MCF 10A (cell line): ENCODE measurements around the gene PDLIM4. TPM values are rescaled to one million over a fixed set of nuclear protein-coding genes. Genes with fewer than 3 reads are reported as not detected.

ENCODE experiments used
- BruUV-seq: library from RNA; stranded (reverse); fragments of 400-500 nt; replicated peaks from 2 replicates; lab custom pipeline; 2021; lab: Mats Ljungman, UMichigan
- CTCF ChIA-PET: fragments of 300-600 bp; sonication (Branson Sonifier 250); formaldehyde crosslinking; extraction: SDS; loops from one replicate; lab custom pipeline; 2021; ENCODE audit warnings: antibody characterized with exemption, inconsistent platforms; lab: Yijun Ruan, JAX
- POLR2A ChIA-PET: fragments of 300-600, 350-650 bp; sonication (Branson Sonifier 250); formaldehyde crosslinking; extraction: SDS; loops from one replicate; lab custom pipeline; 2020; ENCODE audit warnings: antibody characterized with exemption, inconsistent platforms; lab: Yijun Ruan, JAX
- DNase-seq: peaks from one replicate; pipeline ENCODE4 v3.0.0-alpha.2; 2018; ENCODE audit not compliant: unreplicated experiment
- H3K27ac Mint-ChIP-seq: one replicate; pipeline ENCODE4 v1.8.0; 2022; ENCODE audit warnings: mild to moderate bottlenecking, low read depth, mixed read lengths; ENCODE audit not compliant: unreplicated experiment
- H3K27me3 Mint-ChIP-seq: one replicate; pipeline ENCODE4 v1.8.0; 2022; ENCODE audit warnings: mixed read lengths; ENCODE audit not compliant: insufficient read depth, unreplicated experiment
- H3K36me3 Mint-ChIP-seq: one replicate; pipeline ENCODE4 v1.8.0; 2022; ENCODE audit warnings: mild to moderate bottlenecking, moderate library complexity, mixed read lengths; ENCODE audit not compliant: insufficient read depth, unreplicated experiment
- H3K4me1 Mint-ChIP-seq: one replicate; pipeline ENCODE4 v1.8.0; 2022; ENCODE audit warnings: mixed read lengths; ENCODE audit not compliant: insufficient read depth, unreplicated experiment
- H3K4me3 Mint-ChIP-seq: one replicate; pipeline ENCODE4 v1.8.0; 2022; ENCODE audit warnings: mild to moderate bottlenecking, moderate library complexity, mixed read lengths; ENCODE audit not compliant: unreplicated experiment
- H3K9me3 Mint-ChIP-seq: one replicate; pipeline ENCODE4 v1.8.0; 2022; ENCODE audit warnings: mixed read lengths; ENCODE audit not compliant: unreplicated experiment
- CTCF ChIP-seq: fragments of 200-600 bp; IDR thresholded peaks from one replicate; pipeline ENCODE4 v1.8.0; 2022; ENCODE audit warnings: antibody characterized with exemption, mild to moderate bottlenecking; ENCODE audit not compliant: unreplicated experiment
- intact Hi-C: fragments of 100-400 bp; cut with micrococcal nuclease; formaldehyde crosslinking; loops from 2 replicates; pipeline ENCODE4 v1.14.1; 2022
- total RNA-seq: library from RNA; stranded (reverse); gene quantifications from 2 replicates; pipeline ENCODE4 v1.2.3, GENCODE V29; 2022

PDLIM4 gene
- total RNA-seq, 1 experiment from 2014 or later = 101 TPM

- ChIA-PET POLR2A (interaction anchor here (0.7 to 5.3 kb wide), 14 partner anchors 10 to 279 kb away, joined by 3 to 97 read pairs (median 6); partner anchors contain the start of genes SLC22A4 and SLC22A5), CTCF (interaction anchor here (0.8 to 10.4 kb wide), 10 partner anchors 11 to 272 kb away, joined by 3 to 130 read pairs (median 5); no protein-coding TSS in a partner anchor)
- Mint-ChIP-seq H3K27ac (no peak overlapping the region), H3K9me3 (no peaks in the 10 kb centered on the region), H3K4me3 (peak overlapping the region; percentile 74), H3K4me1 (peaks cover 31% of the 10 kb centered on the region), H3K36me3 (no peaks in the 10 kb centered on the region), H3K27me3 (no peaks in the 10 kb centered on the region)
- no TSS peak for BruUV-seq
- intact Hi-C loops = loop anchor here (5.0 kb wide), 2 partner anchors 139 to 159 kb away; partner anchors contain the start of gene SLC22A5
- TF ChIP-seq CTCF = no peak
- DNase-seq = no peak
Observed at GRCh38 chr5:132228241-132229035, 29.1 kb upstream of the PDLIM4 start.

- Mint-ChIP-seq H3K4me3 (peak overlapping the region; percentile 45), H3K9me3 (no peaks in the 10 kb centered on the region), H3K27ac (no peak overlapping the region), H3K27me3 (no peaks in the 10 kb centered on the region), H3K36me3 (no peaks in the 10 kb centered on the region), H3K4me1 (peaks cover 23% of the 10 kb centered on the region)
- BruUV-seq = no TSS peak
- no peak for DNase-seq
- intact Hi-C loops = loop anchor here (5.0 kb wide), 2 partner anchors 138 to 158 kb away; partner anchors contain the start of gene SLC22A5
- CTCF ChIA-PET = interaction anchor here (0.5 to 10.4 kb wide), 7 partner anchors 10 to 841 kb away, joined by 3 to 130 read pairs (median 3); no protein-coding TSS in a partner anchor
- POLR2A ChIA-PET = interaction anchor here (0.5 kb wide), 1 partner anchor 268 kb away, joined by 3 read pairs; no protein-coding TSS in a partner anchor
- TF ChIP-seq CTCF = no peak
Observed at GRCh38 chr5:132229236-132229635, 28.3 kb upstream of the PDLIM4 start.

- ChIA-PET CTCF (interaction anchor here (0.6 to 10.4 kb wide), 2 partner anchors 8 to 42 kb away, joined by 3 to 130 read pairs; no protein-coding TSS in a partner anchor), POLR2A (no interaction called here)
- DNase-seq = no peak
- Mint-ChIP-seq H3K27me3 (no peaks in the 10 kb centered on the region), H3K9me3 (no peaks in the 10 kb centered on the region), H3K4me3 (no peak overlapping the region), H3K4me1 (peaks cover 7% of the 10 kb centered on the region), H3K36me3 (no peaks in the 10 kb centered on the region), H3K27ac (no peak overlapping the region)
- BruUV-seq = no TSS peak
- intact Hi-C loops = no loop called here
- no peak for TF ChIP-seq CTCF
Observed at GRCh38 chr5:132230871-132231270, 26.6 kb upstream of the PDLIM4 start.

- no peak for TF ChIP-seq CTCF
- ChIA-PET POLR2A (no interaction called here), CTCF (interaction anchor here (1.0 kb wide), 1 partner anchor 52 kb away, joined by 9 read pairs; no protein-coding TSS in a partner anchor)
- Mint-ChIP-seq H3K27me3 (no peaks in the 10 kb centered on the region), H3K36me3 (no peaks in the 10 kb centered on the region), H3K4me3 (no peak overlapping the region), H3K9me3 (no peaks in the 10 kb centered on the region), H3K27ac (no peak overlapping the region), H3K4me1 (no peaks in the 10 kb centered on the region)
- BruUV-seq = no TSS peak
- intact Hi-C loops = no loop called here
- DNase-seq = no peak
Observed at GRCh38 chr5:132232465-132232864, 25.0 kb upstream of the PDLIM4 start.
